LoVo (cell line): Measurements from ENCODE around the gene RAB31.
"Not testable (repeated sequence)": the region's sequence is repeated elsewhere in the genome, so short reads cannot be mapped to it uniquely, and the experiment has no call there.

Source experiments
- DNase-seq: peaks from one replicate; pipeline ENCODE4 v3.0.0-alpha.2; 2016; ENCODE audit warnings: low spot score

Gene RAB31

GRCh38 chr18:9758624-9759075, 50.5 kb downstream of the RAB31 start:
- DNase-seq = no peak

GRCh38 chr18:9760641-9761040, 52.5 kb downstream of the RAB31 start:
- DNase-seq = no peak

- no peak for DNase-seq
Observed at GRCh38 chr18:9762526-9762925, 54.4 kb downstream of the RAB31 start.

DNA sequence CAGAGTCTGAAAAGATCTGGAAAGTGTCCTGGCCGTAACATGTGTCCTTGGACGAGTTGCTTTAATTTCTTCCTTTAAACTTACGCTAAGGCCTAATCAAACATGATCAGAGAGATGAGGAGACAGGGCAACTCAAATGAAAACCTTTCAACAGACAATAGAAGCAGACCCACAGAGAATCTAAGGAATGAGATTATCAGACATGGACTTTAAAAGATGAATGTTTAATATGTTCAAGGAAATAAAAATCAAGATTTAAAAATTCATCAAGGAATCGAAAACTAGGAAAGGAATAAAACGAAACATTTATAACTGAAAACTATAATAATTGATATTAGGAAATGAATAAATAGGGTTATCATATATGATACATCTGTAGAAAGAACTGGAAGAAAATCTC, 55.1 kb downstream of the RAB31 start:
- no peak for DNase-seq

DNA sequence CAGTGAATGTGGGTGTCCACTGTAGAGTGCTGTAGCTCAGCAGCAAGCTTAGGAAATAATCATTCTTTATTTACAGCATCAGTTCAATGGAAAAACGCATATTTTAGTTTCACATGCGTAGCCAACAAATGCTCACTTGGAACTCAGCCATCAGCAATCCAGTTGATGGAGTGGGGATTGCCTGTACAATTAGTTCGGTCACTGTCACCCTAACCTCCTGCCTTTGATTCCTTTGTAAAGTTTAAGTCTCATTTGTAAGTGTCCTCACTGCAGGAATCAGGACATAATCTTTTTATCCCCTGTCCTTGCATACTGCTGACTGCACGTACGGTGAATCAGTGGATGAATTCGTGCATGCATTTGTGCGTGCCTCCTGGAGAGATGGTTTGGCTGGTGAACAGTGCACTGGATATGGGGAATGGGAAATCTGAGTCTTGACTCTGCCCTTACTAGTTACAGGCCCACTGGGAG, 55.9 kb downstream of the RAB31 start:
- DNase-seq = no peak

GRCh38 chr18:9765501-9765900, 57.4 kb downstream of the RAB31 start:
- no peak for DNase-seq

DNA sequence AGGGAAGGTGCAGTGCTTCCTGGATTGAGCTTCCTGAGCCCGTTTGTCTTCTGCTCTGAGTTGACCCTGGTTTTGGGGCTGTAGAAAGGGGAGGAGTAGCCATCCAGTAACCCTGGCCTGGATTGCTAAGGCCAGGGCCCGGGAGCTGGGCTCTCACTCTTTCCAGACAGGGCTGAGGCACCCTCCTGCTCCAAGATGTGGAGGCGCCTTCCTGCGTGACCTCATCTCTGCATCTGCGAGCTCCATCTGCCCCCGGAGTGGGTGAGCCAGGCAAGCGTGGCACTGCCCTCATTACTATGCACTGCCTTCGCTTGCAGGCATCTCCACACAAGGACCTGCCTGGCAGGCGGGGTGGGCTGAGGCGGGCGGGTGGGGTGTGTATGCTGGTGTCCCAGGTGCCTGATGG, 58.0 kb downstream of the RAB31 start:
- DNase-seq = no peak

DNA sequence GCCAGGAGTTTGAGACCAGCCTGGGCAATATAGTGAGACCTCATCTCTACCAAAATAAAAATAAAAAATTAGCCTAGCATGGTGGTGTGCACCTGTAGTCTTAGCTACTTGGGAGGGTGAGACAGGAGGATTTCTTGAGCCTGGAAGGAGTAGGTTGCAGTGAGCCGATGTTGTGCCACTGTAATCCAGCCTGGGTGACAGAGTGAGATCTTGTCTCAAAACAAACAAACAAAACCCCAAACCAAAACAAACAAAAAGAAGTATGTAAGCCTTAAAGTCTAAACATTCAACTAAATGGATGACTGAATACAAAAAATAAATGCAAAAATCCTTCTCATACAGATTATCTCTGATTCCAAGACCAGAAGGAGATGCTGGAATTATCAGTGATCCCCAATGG, 58.6 kb downstream of the RAB31 start:
- no peak for DNase-seq

DNA sequence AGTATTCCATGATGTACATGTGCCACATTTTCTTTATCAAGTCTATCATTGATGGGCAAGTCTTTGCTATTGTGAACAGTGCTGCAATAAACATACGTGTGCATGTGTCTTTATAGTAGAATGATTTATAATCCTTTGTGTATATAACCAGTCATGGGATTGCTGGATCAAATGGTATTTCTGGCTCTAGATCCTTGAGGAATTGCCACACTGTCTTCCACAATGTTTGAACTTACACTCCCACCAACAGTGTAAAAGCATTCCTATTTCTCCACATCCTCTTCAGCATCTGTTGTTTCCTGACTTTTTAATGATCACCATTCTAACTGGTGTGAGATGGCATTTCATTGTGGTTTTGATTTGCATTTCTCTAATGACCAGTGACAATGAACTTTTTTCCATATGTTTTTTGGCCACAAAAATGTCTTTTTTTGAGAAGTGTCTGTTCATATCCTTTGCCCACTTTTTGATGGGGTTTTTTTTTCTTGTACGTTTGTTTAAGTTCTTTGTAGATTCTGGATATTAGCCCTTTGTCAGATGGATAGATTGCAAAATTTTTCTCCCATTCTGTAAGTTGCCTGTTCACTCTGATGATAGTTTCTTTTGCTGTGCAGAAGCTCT, 60.1 kb downstream of the RAB31 start:
- DNase-seq = not testable (repeated sequence)

DNA sequence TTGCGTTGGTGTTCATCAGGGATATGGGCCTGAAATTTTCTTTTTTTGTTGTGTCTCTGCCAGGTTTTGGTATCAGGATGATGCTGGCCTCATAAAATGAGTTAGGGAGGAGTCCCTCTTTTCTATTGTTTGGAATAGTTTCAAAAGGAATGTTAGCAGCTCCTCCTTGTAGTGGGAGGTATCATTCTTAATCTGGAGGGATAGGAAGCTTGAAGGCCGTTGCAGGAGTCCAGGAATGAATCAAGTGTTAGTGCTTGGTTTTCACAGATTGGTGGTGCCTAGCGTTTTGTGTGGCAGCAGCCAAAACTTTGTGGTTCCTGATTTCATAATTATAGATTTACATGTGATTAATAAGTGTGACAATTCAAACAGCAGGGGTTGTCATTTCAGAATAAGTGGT, 62.0 kb downstream of the RAB31 start:
- DNase-seq = not testable (repeated sequence)

DNA sequence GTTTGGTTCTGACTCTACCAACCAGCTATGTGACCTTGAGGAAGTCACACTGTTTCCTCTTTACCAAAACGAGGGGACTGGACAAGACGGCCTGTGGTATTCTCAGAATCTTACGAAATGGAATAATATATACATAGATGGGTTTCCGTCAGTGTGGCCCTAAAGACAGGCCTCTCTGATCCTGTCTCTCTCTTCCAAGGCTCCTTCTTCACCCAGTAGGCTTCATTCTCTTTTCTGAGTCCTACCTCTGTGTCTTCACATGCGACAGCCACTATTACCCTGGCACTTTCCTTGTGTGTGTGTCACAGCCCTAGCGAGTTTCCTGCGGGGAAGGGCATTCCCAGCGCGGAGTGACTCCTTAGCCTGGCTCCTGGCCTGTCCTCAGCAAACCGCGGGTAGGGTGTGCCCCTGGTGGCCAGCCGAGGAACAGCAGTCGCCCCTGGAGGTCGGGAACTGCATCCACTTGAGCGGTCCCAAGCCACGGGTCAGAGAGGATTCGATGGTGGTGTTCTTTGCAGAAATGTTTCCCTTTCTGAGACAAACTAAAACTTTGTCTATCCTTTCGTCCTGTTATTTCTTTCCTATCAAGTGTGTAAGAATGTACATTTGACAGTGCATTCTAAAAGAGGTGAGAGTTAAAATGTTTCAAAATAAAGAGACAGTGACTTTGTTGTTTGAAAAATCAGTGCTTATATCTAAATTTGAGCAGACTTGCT, 63.3 kb downstream of the RAB31 start:
- peak; percentile 83 for DNase-seq

DNA sequence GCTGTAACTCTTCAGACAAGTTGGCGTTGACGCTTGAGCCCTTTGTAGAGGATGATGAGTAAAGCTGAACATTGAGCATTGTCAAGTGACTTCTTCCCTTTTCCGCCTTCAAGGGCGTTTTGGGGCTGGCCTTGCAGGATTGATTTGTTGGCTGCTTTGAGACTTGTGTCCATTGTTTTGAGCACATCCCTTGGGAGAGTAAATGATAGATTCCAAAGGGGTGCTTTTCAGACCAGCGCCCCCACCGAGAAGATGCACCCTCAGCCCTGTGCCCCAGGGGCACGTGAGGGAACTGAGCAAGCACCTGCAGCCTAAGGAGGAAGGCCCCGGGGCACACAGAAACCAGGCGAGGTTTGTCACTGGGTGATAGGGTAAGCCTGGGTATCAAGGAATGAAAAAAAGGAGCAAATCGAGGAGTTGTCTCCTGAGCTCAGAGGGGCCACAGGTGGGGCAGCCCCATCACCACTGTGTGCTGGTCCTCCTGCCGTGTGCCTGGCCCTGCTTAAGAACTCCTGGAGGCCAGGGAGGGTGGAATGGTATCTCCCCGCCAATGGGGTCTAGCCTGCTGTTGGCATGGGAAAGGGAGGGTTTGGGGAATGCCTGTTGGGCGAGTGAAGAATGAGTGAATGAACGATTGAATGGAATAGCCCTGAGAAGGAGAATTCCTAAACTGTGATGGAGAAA, 64.0 kb downstream of the RAB31 start:
- no peak for DNase-seq

- no peak for DNase-seq
Observed at GRCh38 chr18:9772847-9773677, 65.0 kb downstream of the RAB31 start.

- DNase-seq = no peak
Observed at GRCh38 chr18:9774150-9774549, 66.0 kb downstream of the RAB31 start.

DNA sequence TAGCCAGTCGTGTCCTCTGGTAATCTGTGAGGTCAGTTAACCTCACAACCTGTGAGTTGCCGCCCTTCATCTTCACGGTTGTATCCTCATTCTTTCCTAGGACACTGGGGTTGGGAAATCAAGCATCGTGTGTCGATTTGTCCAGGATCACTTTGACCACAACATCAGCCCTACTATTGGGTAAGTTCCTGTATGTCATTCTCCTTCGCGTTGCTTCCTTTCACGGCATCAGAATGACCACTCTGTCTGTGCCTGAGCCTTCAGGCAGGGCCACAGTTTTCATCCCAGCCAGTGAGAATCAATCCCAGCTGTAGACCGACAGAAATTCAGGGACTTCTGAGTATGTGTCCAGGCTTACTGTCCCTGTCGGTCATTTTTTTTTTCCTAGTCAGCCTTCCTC, 67.1 kb downstream of the RAB31 start:
- no peak for DNase-seq

DNA sequence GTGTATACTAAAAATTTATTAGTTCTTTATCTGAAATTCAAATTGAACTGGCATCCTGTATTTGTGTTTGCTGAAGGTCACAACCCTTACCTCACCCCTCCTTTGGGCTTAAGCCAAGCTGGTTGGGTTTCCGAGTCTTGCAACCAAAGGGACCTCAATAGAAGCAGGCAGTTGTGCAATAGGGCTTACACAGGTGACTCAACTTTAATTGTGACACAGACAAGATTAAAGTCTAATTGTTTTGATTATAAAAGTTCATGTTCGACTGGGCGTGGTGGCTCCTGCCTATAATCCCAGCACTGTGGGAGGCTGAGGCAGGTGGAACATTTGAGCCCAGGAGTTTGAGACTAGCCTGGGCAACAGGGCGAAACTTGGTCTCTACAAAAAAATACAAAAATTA, 71.5 kb downstream of the RAB31 start:
- DNase-seq = peak; percentile 89

- peak; percentile 53 for DNase-seq
Observed at GRCh38 chr18:9782073-9782857, 74.2 kb downstream of the RAB31 start.

DNA sequence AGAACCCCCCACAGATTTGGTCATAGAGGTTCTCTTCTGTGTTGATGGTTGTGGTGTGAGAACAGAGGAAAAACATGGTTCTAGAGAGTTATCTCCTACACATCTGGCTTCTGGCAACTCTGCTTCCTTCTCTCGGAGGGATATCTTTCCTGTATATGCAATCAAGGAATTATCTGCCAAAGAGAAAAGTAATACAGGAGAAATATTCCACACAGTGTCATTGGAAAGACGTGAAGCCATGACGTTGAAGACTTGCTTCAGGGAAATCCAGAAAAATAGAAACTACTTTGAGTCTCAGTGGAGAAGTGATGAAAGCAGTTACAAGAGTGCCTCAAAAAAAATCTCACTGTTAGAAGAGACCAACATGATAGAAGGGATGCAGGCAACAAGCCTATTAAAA, 78.5 kb downstream of the RAB31 start:
- DNase-seq = no peak

DNA sequence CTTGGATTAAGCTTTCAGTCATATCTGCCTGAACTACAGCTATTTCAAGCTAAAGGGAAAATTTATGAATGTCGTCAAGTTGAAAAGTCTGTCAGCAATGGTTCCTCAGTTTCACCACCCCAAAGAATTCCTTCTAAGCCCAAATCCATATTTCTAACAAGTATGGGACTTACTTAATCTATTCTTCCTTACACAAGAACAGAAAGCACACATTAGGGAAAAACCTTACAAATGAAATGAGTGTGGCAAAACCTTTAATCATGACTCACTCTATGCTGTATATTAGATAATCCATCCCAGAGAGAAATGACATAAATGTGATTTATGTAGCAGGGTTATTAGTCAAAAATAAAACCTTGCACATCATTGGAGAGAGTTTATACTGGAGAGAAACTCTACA, 78.9 kb downstream of the RAB31 start:
- no peak for DNase-seq

DNA sequence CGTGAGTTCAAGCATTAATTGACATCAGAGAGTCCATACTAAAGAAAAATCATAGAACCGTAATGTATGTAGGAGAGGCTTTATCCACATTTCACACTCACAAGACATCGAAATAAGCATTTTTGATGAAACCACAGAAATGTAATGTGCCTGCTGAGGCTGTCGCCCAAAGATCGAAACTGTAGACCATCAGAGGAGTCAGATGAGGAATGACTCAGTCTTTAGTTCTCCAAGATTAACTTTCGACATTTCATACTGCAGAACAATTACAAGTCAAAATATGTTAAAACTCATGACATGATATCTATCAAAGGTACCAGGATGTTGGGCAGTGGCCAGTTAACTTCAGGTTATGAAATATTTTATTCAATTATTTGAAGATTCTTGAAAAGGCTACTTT, 79.6 kb downstream of the RAB31 start:
- no peak for DNase-seq

- DNase-seq = no peak
Observed at GRCh38 chr18:9788140-9788539, 80.0 kb downstream of the RAB31 start.

DNA sequence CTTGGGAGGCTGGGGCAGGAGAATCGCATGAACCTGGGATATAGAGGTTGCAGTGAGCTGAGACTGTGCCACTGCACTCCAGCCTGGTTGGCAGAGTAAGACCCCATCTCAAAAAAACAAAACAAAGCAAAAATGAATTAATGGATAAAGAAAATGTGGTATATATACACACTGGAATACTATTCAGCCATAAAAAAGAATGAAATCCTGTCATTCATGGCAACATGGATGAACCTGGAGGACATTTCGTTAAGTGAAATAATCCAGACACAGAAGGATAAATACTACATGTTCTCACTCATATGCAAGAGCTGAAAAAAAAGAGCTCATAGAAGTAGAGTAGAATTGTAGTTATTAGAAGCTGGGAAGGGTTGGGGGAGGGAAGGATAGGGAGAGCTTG, 80.8 kb downstream of the RAB31 start:
- DNase-seq = no peak
